ENCODE results near the gene SEC61A1.

DNA sequence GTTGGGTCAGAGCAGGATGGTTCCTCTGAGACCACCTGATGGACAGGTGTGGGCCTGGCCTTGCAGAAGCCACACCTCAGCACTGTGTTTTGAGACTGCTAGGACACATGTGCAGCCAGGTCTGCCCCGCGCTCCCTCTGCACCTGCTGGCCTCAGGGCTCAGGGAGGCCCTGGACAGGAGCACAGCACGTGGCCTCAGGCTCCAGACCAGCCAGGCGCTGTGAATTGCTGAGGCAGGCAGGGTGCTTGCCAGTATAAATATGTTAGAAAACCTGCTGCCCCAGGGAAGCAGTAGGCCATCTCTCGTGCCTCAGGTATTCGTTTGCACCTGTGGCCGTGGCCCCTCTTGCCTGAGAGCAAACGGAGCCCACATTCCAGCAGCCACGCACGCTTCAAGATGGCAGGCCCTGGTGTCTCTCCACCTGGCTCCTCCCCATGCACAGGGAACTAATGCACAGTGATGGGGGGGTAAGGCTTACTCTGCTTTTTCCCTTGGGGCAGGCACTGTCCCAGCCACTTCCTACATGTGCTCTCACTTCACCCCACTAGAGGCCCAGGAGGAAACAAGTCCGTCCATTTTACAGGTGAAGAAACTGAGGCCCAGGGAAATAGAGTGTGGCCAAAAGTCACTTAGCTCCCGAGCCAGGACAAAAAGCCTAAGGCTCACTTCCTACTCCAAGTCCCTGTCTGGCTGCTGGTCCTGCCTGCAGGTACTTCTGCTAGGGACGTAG, 20.4 kb downstream of the SEC61A1 start:
- TF ChIP-seq, protein P1, sequence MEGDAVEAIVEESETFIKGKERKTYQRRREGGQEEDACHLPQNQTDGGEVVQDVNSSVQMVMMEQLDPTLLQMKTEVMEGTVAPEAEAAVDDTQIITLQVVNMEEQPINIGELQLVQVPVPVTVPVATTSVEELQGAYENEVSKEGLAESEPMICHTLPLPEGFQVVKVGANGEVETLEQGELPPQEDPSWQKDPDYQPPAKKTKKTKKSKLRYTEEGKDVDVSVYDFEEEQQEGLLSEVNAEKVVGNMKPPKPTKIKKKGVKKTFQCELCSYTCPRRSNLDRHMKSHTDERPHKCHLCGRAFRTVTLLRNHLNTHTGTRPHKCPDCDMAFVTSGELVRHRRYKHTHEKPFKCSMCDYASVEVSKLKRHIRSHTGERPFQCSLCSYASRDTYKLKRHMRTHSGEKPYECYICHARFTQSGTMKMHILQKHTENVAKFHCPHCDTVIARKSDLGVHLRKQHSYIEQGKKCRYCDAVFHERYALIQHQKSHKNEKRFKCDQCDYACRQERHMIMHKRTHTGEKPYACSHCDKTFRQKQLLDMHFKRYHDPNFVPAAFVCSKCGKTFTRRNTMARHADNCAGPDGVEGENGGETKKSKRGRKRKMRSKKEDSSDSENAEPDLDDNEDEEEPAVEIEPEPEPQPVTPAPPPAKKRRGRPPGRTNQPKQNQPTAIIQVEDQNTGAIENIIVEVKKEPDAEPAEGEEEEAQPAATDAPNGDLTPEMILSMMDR (conservative IDR thresholded peaks at IDR 0.05; ENCODE audit: low read length): no peak
- TF ChIP-seq EZH2phosphoT487 (IDR thresholded peaks at IDR 0.05; ENCODE audit: borderline replicate concordance): no peak

Measured in Loucy (cell line).